H1 (cell line): ENCODE measurements around the gene PTPRJ.

Experiments used
- EZH2 ChIP-seq: fragments of 200-600 bp; sonication (generic); IDR thresholded peaks from 2 replicates; pipeline ENCODE4 v1.7.1; 2012; ENCODE audit warnings: low read depth, mild to moderate bottlenecking, moderate library complexity, low read length, inconsistent platforms; ENCODE audit not compliant: severe bottlenecking
- JUN ChIP-seq: IDR thresholded peaks from 2 replicates; pipeline ENCODE4 v1.6.1; 2011; ENCODE audit warnings: low read depth, mild to moderate bottlenecking, improper control_type of control experiment, low read length
- NRF1 ChIP-seq: IDR thresholded peaks from 2 replicates; pipeline ENCODE4 v1.6.1; 2011; ENCODE audit warnings: mild to moderate bottlenecking, low read depth, low read length, improper control_type of control experiment
- SP2 ChIP-seq: IDR thresholded peaks from 2 replicates; pipeline ENCODE4 v1.6.1; 2012; ENCODE audit warnings: mild to moderate bottlenecking, low read length, inconsistent platforms
- TAF1 ChIP-seq: IDR thresholded peaks from 2 replicates; pipeline ENCODE4 v1.6.1; 2011; ENCODE audit warnings: mild to moderate bottlenecking, low read depth, low read length
- TEAD4 ChIP-seq: IDR thresholded peaks from 2 replicates; pipeline ENCODE4 v1.6.1; 2012; ENCODE audit warnings: low read depth, low read length, inconsistent platforms, mixed read lengths
- TF ChIP-seq, protein P1 (sequence below): IDR thresholded peaks from 2 replicates; pipeline ENCODE4 v1.6.1; 2011; ENCODE audit warnings: low read length, improper control_type of control experiment
- TF ChIP-seq, protein P2 (sequence below), 3 experiments: IDR thresholded peaks; 1 replicate in 2 of 3; 2 replicates in 1 of 3; pipeline versions ENCODE4 v1.5.1 to v1.6.1; 2011; ENCODE audit warnings: low read length in 3 of 3, mild to moderate bottlenecking in 3 of 3, inconsistent platforms in 2 of 3, low read depth in 1 of 3, moderate library complexity in 1 of 3; ENCODE audit not compliant: insufficient read depth in 1 of 3; ENCODE audit errors: control extremely low read depth in 1 of 3

DNA sequence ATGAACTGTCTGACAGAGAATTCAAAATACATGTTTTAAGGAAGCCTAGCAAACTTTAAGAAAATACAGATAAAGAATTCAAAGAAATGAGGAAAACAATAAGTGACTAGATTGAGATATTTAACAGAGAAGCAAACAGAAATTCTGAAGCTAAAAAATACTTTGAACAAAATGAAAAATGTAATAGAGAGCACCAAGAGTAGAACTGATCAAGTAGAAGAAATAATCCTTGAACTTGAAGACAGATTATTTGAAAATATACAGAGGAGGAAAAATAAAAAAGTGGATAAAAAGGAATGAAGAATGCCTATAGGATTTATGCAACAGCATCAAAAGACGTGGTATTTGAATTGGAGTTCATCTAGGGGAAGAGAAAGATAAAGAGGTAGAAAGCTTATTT is 134.4 kb downstream of the PTPRJ start:
- no peak for TF ChIP-seq NRF1
- TF ChIP-seq TEAD4 = no peak
- TF ChIP-seq JUN = no peak
- no peak for TF ChIP-seq EZH2
- TF ChIP-seq SP2 = no peak
- TF ChIP-seq, protein P1, sequence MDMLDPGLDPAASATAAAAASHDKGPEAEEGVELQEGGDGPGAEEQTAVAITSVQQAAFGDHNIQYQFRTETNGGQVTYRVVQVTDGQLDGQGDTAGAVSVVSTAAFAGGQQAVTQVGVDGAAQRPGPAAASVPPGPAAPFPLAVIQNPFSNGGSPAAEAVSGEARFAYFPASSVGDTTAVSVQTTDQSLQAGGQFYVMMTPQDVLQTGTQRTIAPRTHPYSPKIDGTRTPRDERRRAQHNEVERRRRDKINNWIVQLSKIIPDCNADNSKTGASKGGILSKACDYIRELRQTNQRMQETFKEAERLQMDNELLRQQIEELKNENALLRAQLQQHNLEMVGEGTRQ = no peak
- TF ChIP-seq, protein P2, sequence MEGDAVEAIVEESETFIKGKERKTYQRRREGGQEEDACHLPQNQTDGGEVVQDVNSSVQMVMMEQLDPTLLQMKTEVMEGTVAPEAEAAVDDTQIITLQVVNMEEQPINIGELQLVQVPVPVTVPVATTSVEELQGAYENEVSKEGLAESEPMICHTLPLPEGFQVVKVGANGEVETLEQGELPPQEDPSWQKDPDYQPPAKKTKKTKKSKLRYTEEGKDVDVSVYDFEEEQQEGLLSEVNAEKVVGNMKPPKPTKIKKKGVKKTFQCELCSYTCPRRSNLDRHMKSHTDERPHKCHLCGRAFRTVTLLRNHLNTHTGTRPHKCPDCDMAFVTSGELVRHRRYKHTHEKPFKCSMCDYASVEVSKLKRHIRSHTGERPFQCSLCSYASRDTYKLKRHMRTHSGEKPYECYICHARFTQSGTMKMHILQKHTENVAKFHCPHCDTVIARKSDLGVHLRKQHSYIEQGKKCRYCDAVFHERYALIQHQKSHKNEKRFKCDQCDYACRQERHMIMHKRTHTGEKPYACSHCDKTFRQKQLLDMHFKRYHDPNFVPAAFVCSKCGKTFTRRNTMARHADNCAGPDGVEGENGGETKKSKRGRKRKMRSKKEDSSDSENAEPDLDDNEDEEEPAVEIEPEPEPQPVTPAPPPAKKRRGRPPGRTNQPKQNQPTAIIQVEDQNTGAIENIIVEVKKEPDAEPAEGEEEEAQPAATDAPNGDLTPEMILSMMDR (IDR thresholded peaks at IDR 0.05; ENCODE audit: control extremely low read depth in 1 of 3, insufficient read depth in 1 of 3, low read depth in 1 of 3, low read length in 3 of 3) = no peak
- no peak for TF ChIP-seq TAF1
